D721Med (cell line): Measurements from ENCODE around the gene RTL5.

Experiments used
- DNase-seq: peaks from one replicate; pipeline ENCODE4 v3.0.0; 2011; ENCODE audit warnings: low spot score; ENCODE audit not compliant: insufficient read length
- FAIRE-seq: peaks from 2 replicates; lab custom pipeline; 2011; peaks lifted over from hg19 to GRCh38; lab: Jason Lieb, UNC
- TF ChIP-seq, protein P1 (sequence below): IDR thresholded peaks from 2 replicates; pipeline ENCODE4 v1.5.1; 2012; ENCODE audit warnings: mild to moderate bottlenecking, control low read depth; ENCODE audit not compliant: insufficient read depth; ENCODE audit errors: missing control alignments

RTL5 gene

DNA sequence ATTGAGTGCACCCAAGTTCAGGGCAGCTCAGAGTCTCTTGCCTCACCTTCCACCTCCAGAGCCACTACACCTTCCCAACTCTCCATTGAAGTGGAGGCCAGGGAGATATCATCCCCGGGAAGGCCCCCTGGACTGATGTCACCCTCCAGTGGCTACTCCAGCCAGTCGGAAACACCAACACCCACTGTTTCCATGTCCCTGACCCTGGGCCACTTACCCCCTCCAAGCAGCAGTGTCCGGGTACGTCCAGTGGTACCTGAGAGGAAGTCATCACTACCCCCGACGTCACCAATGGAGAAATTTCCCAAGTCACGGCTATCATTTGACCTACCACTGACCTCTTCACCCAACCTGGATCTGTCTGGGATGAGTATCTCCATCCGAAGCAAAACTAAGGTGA, 7.8 kb upstream of the RTL5 start:
- TF ChIP-seq, protein P1, sequence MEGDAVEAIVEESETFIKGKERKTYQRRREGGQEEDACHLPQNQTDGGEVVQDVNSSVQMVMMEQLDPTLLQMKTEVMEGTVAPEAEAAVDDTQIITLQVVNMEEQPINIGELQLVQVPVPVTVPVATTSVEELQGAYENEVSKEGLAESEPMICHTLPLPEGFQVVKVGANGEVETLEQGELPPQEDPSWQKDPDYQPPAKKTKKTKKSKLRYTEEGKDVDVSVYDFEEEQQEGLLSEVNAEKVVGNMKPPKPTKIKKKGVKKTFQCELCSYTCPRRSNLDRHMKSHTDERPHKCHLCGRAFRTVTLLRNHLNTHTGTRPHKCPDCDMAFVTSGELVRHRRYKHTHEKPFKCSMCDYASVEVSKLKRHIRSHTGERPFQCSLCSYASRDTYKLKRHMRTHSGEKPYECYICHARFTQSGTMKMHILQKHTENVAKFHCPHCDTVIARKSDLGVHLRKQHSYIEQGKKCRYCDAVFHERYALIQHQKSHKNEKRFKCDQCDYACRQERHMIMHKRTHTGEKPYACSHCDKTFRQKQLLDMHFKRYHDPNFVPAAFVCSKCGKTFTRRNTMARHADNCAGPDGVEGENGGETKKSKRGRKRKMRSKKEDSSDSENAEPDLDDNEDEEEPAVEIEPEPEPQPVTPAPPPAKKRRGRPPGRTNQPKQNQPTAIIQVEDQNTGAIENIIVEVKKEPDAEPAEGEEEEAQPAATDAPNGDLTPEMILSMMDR, result no peak
- no peak for DNase-seq
- FAIRE-seq, result no peak

DNA sequence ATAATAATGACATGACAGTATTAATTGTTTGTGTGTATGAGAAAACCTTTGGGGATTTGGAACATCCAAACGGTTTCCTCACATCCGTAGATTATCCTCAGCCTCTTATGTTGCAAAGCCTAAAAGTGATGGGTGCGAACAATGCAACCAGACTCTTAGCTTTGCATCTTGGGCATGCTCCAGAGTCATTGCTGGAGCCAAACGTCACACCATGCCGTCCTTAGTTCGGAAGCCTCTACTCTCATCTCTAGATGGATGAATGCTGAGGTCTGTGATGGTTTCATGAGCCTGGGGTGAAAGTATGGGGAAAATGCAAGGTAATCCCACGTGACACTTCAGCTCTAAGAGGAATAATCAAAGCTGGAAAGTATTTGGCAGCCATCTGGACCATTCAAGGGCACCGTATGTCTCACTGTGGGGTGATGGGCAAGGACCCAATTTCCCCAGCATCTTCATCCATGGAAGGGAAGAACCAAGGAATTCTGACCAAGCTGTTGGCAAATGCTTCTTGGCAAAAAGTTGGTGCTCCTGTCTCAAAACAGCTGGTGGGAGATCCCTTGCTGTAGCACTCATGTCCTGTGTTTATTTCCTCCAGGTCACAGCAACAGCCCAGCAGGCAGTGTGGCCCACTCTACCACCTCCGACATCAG, 6.3 kb upstream of the RTL5 start:
- no peak for DNase-seq
- TF ChIP-seq, protein P1, result no peak
- no peak for FAIRE-seq

DNA sequence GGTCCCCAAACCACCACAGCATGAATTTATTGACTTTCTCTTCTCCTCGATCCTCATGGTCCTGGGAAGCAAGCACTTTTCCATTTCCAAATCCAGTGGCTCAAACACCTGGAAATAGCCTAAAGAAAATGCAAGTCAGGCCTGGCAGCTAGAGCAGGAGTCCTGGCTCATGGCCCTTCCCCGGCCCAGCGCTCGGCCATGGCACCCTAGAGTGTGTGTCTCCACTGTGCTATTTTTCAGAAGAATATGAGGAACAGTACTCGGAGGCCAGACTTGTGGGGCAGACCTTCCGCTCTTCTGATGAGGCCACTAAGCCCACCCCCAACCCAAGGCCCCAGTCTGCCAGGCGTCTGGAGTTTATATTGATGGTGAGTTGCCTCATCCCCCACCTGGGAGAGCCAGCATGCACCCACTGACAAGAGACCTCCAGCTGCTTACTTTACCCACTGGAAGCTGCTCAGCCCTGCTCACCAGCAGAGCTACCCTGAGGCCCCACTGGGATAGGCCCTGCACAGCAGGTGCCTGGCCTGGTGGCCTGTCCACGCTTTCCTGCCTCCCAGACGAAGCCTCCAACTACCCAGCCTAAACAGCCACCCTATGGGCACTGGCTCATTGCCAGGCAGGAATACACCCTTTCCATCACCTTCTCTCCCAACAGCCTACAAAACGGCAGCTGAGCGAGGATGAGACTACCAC, 2.3 kb upstream of the RTL5 start:
- DNase-seq (no peak), FAIRE-seq (no peak)
- TF ChIP-seq, protein P1, result no peak

DNA sequence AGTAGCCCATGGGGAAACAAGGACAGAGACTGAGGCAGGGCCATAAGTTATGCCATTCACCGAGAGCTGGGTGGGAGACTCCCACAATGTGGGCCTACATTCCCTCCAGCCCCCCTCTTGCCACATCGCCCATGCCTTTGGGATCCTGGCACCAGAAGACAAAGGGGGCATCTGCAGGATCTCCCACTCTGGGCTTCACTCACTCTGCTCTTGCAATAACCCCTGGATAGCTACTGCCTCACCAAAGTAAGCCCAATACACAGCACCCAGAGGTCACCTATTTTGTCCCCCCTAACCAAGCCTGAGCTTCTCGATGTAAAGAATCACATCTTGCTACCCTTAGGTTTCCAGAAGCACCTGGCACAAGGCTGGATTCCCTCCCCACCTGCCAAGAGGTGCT, 741 bp upstream of the RTL5 start:
- FAIRE-seq, result no peak
- TF ChIP-seq, protein P1, result no peak
- DNase-seq, result no peak

DNA sequence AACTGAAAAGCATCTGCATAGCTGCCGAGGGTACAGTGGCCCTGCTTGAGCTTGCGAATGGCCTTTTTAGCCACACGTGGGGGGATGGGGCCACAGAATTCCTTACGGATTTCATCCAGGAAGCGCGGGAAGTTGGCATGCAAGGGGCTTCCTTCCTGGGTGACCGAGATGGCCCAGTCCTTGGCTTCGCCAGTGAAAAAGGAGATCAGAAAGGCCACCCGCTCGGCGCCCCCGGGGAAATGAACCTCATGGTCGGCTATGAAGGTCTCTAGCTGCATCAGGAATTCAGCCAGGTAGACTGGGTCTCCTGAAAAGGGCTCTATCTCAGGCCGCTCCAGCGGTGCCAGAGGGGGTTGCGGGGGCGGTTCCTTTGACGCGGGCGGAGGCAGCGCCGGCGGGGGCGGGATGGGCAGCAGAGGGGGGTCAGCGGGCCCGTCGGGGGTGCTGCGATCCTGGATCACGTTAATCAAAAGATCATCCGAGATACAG, 909 bp downstream of the RTL5 start:
- TF ChIP-seq, protein P1, result no peak
- DNase-seq (no peak), FAIRE-seq (no peak)

DNA sequence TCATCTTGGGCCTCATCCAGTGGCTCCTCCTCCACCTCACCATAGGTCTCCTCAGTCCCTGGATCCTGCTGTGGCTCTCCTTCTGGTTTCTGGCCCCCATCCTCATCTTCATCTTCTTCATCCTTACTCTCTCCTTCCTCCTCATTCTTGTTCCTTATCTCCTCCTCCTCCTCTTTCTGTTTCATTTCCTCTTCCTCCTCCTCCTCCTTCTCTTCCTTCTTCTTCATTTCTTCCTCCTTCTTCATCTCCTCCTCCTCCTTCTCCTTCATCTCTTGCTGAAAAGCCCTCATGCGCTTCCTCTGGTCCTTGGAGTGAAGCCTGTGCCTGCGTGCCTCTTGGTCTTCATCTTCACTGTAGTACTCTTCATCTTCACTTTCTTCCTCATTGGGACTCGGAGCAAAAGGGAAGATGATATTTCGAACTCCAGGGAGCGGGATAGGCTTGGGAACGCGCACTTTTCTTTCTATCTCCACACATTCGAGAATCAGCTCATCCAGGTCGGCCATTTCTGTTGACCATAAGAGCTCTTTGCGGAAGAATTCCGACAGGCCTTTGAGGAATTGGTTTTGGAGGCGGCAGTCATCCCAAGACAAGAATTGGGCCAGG, 1.5 kb downstream of the RTL5 start:
- FAIRE-seq (no peak), DNase-seq (no peak)
- TF ChIP-seq, protein P1, result no peak
